ENCODE results near the gene NDUFS5.
"Not testable (repeated sequence)": the region's sequence is repeated elsewhere in the genome, so short reads cannot be mapped to it uniquely, and the experiment has no call there.

The NDUFS5 gene

DNA sequence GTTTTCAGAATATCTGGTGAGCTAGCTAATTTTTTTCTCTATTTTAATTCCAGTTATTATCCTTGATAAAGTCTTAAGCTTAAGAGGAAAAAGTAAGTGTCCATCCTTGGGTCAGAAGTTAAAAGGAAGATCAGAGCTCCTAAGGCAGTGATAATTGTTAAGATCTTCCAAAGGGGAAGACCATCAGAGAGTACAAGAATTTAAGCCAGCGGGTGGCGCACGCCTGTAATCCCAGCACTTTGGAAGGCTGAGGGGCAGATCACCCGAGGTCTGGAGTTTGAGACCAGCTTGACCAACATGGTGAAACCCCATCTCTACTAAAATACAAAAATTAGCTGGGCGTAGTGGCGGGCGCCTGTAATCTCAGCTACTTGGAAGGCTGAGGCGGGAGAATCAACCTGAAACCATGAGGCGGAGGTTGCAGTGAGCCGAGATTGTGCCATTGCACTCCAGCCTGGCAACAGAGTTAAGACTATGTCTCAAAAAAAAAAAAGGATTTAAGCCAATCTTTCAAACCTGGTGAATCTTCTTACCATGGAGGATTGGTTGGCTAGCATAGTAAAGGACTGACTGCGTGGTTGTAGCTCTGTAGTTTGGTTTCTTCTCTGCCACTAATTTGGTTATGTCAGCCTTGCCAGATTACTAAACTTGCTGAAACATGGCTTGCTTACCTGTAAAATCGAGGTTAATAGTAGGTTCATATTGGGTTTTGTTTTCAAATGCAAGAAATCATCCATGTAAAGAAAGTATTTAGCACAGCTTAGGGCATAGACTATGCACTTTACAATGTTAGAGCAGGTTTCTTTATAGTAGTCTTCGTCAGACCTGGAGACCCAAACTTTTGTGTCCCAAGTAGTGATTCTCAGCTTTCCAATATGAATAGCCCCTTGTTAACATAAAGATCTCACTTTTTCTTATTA lies 19.2 kb upstream of the NDUFS5 start:
- ChIA-PET POLR2A (interaction anchor here (1.7 kb wide), 1 partner anchor 20 kb away, joined by 4 read pairs; the partner anchor contains the start of gene NDUFS5), CTCF (interaction anchor here (0.6 to 1.9 kb wide), 3 partner anchors 69 to 1525 kb away, joined by 3 to 6 read pairs (median 3); no protein-coding TSS in a partner anchor)
- TF ChIP-seq ZNF777 (tag by site-specific recombination; IDR thresholded peaks at IDR 0.05; ENCODE audit: borderline replicate concordance) (no peak), KLF7 (tag by site-specific recombination; IDR thresholded peaks at IDR 0.05; ENCODE audit: borderline replicate concordance) (no peak), KLF10 (tag by site-specific recombination; IDR thresholded peaks at IDR 0.05) (no peak), PRDM1 (tag by site-specific recombination; IDR thresholded peaks at IDR 0.05) (no peak), ZNF24 (tag by site-specific recombination; IDR thresholded peaks at IDR 0.05) (no peak), ZNF302 (tag by site-specific recombination; IDR thresholded peaks at IDR 0.05; ENCODE audit: low read depth) (no peak), ZFP3 (tag by site-specific recombination; IDR thresholded peaks at IDR 0.05; ENCODE audit: low read depth) (no peak), ZNF530 (tag by site-specific recombination; IDR thresholded peaks at IDR 0.05; ENCODE audit: low read depth) (no peak), GLIS2 (tag by site-specific recombination; IDR thresholded peaks at IDR 0.05) (no peak), ZNF529 (tag by site-specific recombination; IDR thresholded peaks at IDR 0.05; ENCODE audit: insufficient replicate concordance) (no peak), ZNF747 (tag by site-specific recombination; IDR thresholded peaks at IDR 0.05) (no peak)
- TF ChIP-seq, protein P1, sequence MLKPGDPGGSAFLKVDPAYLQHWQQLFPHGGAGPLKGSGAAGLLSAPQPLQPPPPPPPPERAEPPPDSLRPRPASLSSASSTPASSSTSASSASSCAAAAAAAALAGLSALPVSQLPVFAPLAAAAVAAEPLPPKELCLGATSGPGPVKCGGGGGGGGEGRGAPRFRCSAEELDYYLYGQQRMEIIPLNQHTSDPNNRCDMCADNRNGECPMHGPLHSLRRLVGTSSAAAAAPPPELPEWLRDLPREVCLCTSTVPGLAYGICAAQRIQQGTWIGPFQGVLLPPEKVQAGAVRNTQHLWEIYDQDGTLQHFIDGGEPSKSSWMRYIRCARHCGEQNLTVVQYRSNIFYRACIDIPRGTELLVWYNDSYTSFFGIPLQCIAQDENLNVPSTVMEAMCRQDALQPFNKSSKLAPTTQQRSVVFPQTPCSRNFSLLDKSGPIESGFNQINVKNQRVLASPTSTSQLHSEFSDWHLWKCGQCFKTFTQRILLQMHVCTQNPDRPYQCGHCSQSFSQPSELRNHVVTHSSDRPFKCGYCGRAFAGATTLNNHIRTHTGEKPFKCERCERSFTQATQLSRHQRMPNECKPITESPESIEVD (tag by site-specific recombination; IDR thresholded peaks at IDR 0.05) = no peak
- TF ChIP-seq, protein P2, sequence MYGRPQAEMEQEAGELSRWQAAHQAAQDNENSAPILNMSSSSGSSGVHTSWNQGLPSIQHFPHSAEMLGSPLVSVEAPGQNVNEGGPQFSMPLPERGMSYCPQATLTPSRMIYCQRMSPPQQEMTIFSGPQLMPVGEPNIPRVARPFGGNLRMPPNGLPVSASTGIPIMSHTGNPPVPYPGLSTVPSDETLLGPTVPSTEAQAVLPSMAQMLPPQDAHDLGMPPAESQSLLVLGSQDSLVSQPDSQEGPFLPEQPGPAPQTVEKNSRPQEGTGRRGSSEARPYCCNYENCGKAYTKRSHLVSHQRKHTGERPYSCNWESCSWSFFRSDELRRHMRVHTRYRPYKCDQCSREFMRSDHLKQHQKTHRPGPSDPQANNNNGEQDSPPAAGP (tag by site-specific recombination; IDR thresholded peaks at IDR 0.05) = no peak
- no peaks in the 10 kb centered on the region for H3K4me1 ChIP-seq (ENCODE audit: control insufficient read depth, insufficient read depth, low read length)
- H3K9me3 ChIP-seq (ENCODE audit: control insufficient read depth, insufficient read depth, low read depth, low read length) = no peaks in the 10 kb centered on the region
- no peak overlapping the region for H3K4me3 ChIP-seq (ENCODE audit: low read depth, low read length)
- H3K36me3 ChIP-seq (ENCODE audit: control insufficient read depth in 2 of 2, insufficient read depth in 1 of 2, low read length in 2 of 2) = peaks cover 57 to 89% of the 10 kb centered on the region in 2 experiments
- H3K27ac ChIP-seq (ENCODE audit: extremely low read depth, low read depth, low read length) = no peak overlapping the region

DNA sequence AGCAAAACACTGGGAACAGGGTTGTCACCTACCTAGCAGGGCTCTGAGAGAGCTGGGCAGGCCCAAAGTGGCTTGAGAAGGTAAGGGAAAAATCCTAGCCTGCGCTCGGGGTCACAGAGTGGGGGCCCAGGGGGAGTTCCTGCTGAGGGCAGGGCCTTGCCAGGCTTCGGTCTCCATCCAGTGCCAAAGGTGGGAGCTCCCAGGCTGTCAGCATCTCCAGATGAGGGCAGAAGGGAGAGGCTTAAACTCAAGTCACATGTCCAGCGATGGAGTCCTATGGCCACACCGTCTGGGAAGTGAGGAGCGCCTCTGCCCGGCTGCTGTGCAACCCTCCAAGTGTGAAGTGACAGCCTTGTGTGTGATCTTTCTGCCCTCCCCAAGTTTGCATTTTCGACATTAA lies 11.2 kb upstream of the NDUFS5 start:
- H3K4me1 ChIP-seq (ENCODE audit: control insufficient read depth, insufficient read depth, low read length); H3K9me3 ChIP-seq (ENCODE audit: control insufficient read depth, insufficient read depth, low read depth, low read length); H3K4me3 ChIP-seq (ENCODE audit: low read depth, low read length); H3K27ac ChIP-seq (ENCODE audit: extremely low read depth, low read depth, low read length): not testable (repeated sequence)
- H3K36me3 ChIP-seq (ENCODE audit: control insufficient read depth in 2 of 2, insufficient read depth in 1 of 2, low read length in 2 of 2) = peaks cover 2 to 22% of the 10 kb centered on the region in 2 experiments; a peak in 2 of 3 replicates
- ChIA-PET POLR2A (interaction anchor here (1.5 kb wide), 1 partner anchor 11 kb away, joined by 4 read pairs; the partner anchor contains the start of gene NDUFS5), CTCF (interaction anchor here (0.7 kb wide), 1 partner anchor 11 kb away, joined by 5 read pairs; no protein-coding TSS in a partner anchor)

DNA sequence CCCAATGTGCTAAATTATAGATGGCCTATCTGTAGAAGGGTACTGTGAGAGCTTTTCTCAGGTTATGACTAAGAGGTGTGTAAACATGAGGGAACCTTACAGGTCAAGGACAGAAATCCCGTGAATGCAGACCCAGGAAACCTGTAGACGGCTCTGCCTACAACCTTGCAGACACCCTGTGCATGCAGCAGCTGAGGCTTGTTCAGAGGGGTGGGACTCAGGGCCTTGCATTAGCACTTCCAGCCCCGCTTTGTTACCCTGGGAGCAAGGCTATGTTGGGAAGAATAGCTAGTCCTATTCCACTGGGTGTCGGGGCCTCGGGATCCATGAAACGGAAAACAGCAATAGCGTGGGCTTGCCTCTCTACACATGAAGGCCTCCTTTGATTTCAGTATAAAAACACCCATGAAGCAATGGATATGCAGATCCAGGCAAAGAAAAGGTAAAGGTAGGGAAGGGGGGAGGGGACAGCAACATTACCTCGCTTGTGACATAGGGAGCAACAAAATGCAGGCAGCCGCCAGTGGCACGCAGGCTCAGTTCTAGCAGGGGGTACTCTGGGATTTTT lies 9.5 kb upstream of the NDUFS5 start:
- Histone ChIP-seq H3K27ac (ENCODE audit: extremely low read depth, low read depth, low read length) (no peak overlapping the region), H3K4me1 (ENCODE audit: control insufficient read depth, insufficient read depth, low read length) (no peaks in the 10 kb centered on the region), H3K36me3 (ENCODE audit: control insufficient read depth in 2 of 2, insufficient read depth in 1 of 2, low read length in 2 of 2) (peaks cover 0 to 13% of the 10 kb centered on the region in 2 experiments; a peak in 1 of 3 replicates), H3K4me3 (ENCODE audit: low read depth, low read length) (no peak overlapping the region), H3K9me3 (ENCODE audit: control insufficient read depth, insufficient read depth, low read depth, low read length) (no peaks in the 10 kb centered on the region)
- no peak for TF ChIP-seq HOXC10 (CRISPR knock-in tag; IDR thresholded peaks at IDR 0.05)
- TF ChIP-seq OSR2 (tag by site-specific recombination; IDR thresholded peaks at IDR 0.05) = no peak
- ChIA-PET POLR2A (interaction anchor here (1.1 kb wide), 1 partner anchor 9 kb away, joined by 4 read pairs; the partner anchor contains the start of gene NDUFS5), CTCF (no interaction called here)
